ENCODE results near the gene SPATA24.

DNA sequence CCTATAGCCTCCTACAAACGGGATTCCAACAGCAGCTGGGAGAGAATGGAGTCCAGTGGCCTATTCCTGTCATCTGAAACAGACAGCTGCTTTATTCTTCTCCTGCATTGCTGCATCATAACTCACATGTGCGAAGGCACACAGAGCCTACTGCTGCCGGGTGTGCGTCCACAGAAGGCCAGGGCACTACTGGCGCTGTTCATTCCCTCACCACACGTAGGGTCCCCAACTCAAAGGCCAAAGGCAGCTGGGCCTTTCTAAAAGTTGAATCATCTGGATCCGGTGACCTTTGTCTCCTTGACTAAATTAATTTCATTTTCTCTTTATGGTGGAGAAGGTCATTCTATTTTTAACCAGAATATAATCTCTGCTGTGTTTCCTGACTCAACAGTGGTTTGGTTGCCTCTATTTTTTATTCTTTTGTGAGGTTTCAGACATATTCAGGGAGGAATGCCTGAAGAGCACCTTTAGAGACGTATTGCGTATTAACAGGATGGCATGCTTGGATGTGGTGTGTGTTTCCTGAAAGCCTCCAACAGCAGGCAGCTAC is 10.8 kb upstream of the SPATA24 start:
- TF ChIP-seq, protein P1, sequence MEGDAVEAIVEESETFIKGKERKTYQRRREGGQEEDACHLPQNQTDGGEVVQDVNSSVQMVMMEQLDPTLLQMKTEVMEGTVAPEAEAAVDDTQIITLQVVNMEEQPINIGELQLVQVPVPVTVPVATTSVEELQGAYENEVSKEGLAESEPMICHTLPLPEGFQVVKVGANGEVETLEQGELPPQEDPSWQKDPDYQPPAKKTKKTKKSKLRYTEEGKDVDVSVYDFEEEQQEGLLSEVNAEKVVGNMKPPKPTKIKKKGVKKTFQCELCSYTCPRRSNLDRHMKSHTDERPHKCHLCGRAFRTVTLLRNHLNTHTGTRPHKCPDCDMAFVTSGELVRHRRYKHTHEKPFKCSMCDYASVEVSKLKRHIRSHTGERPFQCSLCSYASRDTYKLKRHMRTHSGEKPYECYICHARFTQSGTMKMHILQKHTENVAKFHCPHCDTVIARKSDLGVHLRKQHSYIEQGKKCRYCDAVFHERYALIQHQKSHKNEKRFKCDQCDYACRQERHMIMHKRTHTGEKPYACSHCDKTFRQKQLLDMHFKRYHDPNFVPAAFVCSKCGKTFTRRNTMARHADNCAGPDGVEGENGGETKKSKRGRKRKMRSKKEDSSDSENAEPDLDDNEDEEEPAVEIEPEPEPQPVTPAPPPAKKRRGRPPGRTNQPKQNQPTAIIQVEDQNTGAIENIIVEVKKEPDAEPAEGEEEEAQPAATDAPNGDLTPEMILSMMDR (IDR thresholded peaks at IDR 0.05), result no peak
- no peak for TF ChIP-seq POLR2A (IDR thresholded peaks at IDR 0.05)
